ENCODE data around the gene INVS. TPM values are rescaled to one million over a fixed set of nuclear protein-coding genes. Genes with fewer than 3 reads are reported as not detected.

The INVS gene
- total and polyA plus RNA-seq, 2 donors (not counting 1 experiment from before 2014, with no cell fraction given): 13.9 to 37.0 TPM

- no CpG with 5 or more reads among the region's 1 CpG for WGBS (ENCODE audit: insufficient coverage)
- DNase-seq (no peak), ATAC-seq (ENCODE audit: low read depth) (no peak)
- peaks cover 2% of the 10 kb centered on the region for H3K79me2 ChIP-seq (ENCODE audit: control insufficient read depth, insufficient read depth, low read length)
- no peak overlapping the region for H3K4me3 ChIP-seq (ENCODE audit: control extremely low read depth in 1 of 5, extremely low read depth in 1 of 5, insufficient read depth in 1 of 5, low read depth in 2 of 5, low read length in 4 of 5)
- no peak overlapping the region for H3K4me2 ChIP-seq (replicated peaks; ENCODE audit: low read depth, low read length, poor library complexity, severe bottlenecking)
- Mint-ChIP-seq H3K4me3 (no peak overlapping the region), H3K27me3 (no peaks in the 10 kb centered on the region), H3K9me3 (ENCODE audit: insufficient read depth) (no peaks in the 10 kb centered on the region), H3K4me1 (no peaks in the 10 kb centered on the region), H3K27ac (no peak overlapping the region)
- ChIA-PET CTCF (no interaction called here), POLR2A (no interaction called here)
- H3K27me3 ChIP-seq (replicated peaks in 1 of 4; ENCODE audit: control extremely low read depth in 1 of 4, control insufficient read depth in 3 of 4, insufficient read depth in 4 of 4, low read length in 3 of 4): no peaks in the 10 kb centered on the region
- no peaks in the 10 kb centered on the region for H3K9me3 ChIP-seq (ENCODE audit: control extremely low read depth in 1 of 3, control insufficient read depth in 2 of 3, insufficient read depth in 1 of 3, low read length in 2 of 3)
- peaks cover 0 to 8% of the 10 kb centered on the region in 2 experiments for H3K36me3 ChIP-seq (replicated peaks in 1 of 2; ENCODE audit: control extremely low read depth in 1 of 2, control insufficient read depth in 1 of 2, extremely low read depth in 1 of 2, insufficient read depth in 2 of 2, low read length in 1 of 2)
- TF ChIP-seq CTCF (IDR thresholded peaks at IDR 0.05) (no peak), EZH2 (IDR thresholded peaks at IDR 0.05; ENCODE audit: borderline replicate concordance, insufficient read depth, low read depth, low read length, poor library complexity, severe bottlenecking) (no peak)
- intact Hi-C loops (cut with micrococcal nuclease): loop anchor here (10.0 kb wide), 1 partner anchor 106 kb away; no protein-coding TSS in a partner anchor
- no peak overlapping the region for H2AFZ ChIP-seq (ENCODE audit: insufficient read depth, low read depth, low read length, poor library complexity, severe bottlenecking)
- no peak overlapping the region for H3K9ac ChIP-seq (ENCODE audit: low read length)
- no peaks in the 10 kb centered on the region for H4K20me1 ChIP-seq (ENCODE audit: control insufficient read depth, insufficient read depth, low read length, poor library complexity, severe bottlenecking)
- H3K27ac ChIP-seq (ENCODE audit: low read length in 2 of 2): no peak overlapping the region
- H3K4me1 ChIP-seq (ENCODE audit: control insufficient read depth in 2 of 2, insufficient read depth in 2 of 2, low read length in 2 of 2): no peaks in the 10 kb centered on the region
These were observed 32.2 kb downstream of the INVS start for GRCh38 chr9:100131216-100131615.

GRCh38 chr9:100131875-100132430 lies 32.9 kb downstream of the INVS start:
- H3K27ac ChIP-seq (ENCODE audit: low read length in 2 of 2): no peak overlapping the region
- H3K27me3 ChIP-seq (replicated peaks in 1 of 4; ENCODE audit: control extremely low read depth in 1 of 4, control insufficient read depth in 3 of 4, insufficient read depth in 4 of 4, low read length in 3 of 4): no peaks in the 10 kb centered on the region
- DNase-seq (no peak), ATAC-seq (ENCODE audit: low read depth) (no peak)
- no peak for TF ChIP-seq EZH2 (IDR thresholded peaks at IDR 0.05; ENCODE audit: borderline replicate concordance, insufficient read depth, low read depth, low read length, poor library complexity, severe bottlenecking)
- no peak for TF ChIP-seq CTCF (IDR thresholded peaks at IDR 0.05)
- no peak overlapping the region for H3K4me3 ChIP-seq (ENCODE audit: control extremely low read depth in 1 of 5, extremely low read depth in 1 of 5, insufficient read depth in 1 of 5, low read depth in 2 of 5, low read length in 4 of 5)
- no peak overlapping the region for H2AFZ ChIP-seq (ENCODE audit: insufficient read depth, low read depth, low read length, poor library complexity, severe bottlenecking)
- H3K4me1 ChIP-seq (ENCODE audit: control insufficient read depth in 2 of 2, insufficient read depth in 2 of 2, low read length in 2 of 2): no peaks in the 10 kb centered on the region
- Mint-ChIP-seq H3K27me3 (no peaks in the 10 kb centered on the region), H3K27ac (no peak overlapping the region), H3K9me3 (ENCODE audit: insufficient read depth) (no peaks in the 10 kb centered on the region), H3K4me3 (no peak overlapping the region), H3K4me1 (no peaks in the 10 kb centered on the region)
- no peaks in the 10 kb centered on the region for H3K9me3 ChIP-seq (ENCODE audit: control extremely low read depth in 1 of 3, control insufficient read depth in 2 of 3, insufficient read depth in 1 of 3, low read length in 2 of 3)
- peaks cover 0 to 8% of the 10 kb centered on the region in 2 experiments for H3K36me3 ChIP-seq (replicated peaks in 1 of 2; ENCODE audit: control extremely low read depth in 1 of 2, control insufficient read depth in 1 of 2, extremely low read depth in 1 of 2, insufficient read depth in 2 of 2, low read length in 1 of 2)
- no peak overlapping the region for H3K9ac ChIP-seq (ENCODE audit: low read length)
- no peaks in the 10 kb centered on the region for H4K20me1 ChIP-seq (ENCODE audit: control insufficient read depth, insufficient read depth, low read length, poor library complexity, severe bottlenecking)
- intact Hi-C loops (cut with micrococcal nuclease): loop anchor here (10.0 kb wide), 1 partner anchor 107 kb away; no protein-coding TSS in a partner anchor
- ChIA-PET CTCF (no interaction called here), POLR2A (no interaction called here)
- 100% methylated on average over 1 of the region's 3 CpGs for WGBS (ENCODE audit: insufficient coverage)
- no peak overlapping the region for H3K4me2 ChIP-seq (replicated peaks; ENCODE audit: low read depth, low read length, poor library complexity, severe bottlenecking)
- H3K79me2 ChIP-seq (ENCODE audit: control insufficient read depth, insufficient read depth, low read length): no peaks in the 10 kb centered on the region
